Activated naive CD4-positive, alpha-beta T cell treated with anti-CD3 and anti-CD28 coated beads, Interleukin-2, amount 50 U/mL, for 16 hours (primary cell): ENCODE measurements around the gene RAB6B.

Source experiments
- DNase-seq: peaks from one replicate; pipeline ENCODE4 v3.0.0-alpha.2; 2020

RAB6B gene

DNA sequence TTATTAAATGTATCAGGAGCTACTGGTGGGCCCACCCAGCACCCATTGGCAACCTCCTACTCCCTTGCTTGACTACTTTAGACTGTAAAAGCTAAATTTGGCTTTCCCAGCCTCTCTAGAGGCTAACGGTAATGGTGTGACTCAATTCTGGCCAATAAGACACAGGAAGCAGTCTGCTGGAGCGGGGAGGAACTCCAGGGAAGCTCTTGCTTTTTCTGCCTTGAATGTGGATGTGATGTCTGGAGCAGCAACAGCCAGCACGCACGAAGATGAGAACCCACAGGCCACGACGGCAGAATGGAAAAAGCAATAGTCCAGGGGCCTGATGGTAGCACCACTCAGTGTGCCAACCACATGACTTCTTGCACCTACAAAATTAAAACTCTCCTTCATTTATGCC is 39.9 kb downstream of the RAB6B start:
- no peak for DNase-seq

DNA sequence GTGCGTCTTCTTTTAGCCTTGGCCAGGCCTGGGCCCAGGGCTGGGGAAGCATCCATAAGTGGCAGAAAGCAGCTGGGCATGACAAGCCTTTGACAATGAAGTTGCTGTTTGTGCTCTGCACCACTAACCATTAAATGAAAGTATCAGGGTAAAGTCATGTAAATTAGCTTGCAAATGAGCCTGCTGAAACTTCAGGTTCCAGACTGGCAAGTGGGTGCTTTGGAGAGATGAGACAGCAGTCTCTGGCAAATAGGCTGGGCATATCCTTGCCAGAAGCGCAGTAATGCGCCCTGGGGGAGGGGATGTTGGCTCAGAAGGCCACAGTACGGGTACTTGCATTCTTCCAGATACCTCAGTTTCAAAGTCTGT is 40.7 kb downstream of the RAB6B start:
- DNase-seq = no peak

DNA sequence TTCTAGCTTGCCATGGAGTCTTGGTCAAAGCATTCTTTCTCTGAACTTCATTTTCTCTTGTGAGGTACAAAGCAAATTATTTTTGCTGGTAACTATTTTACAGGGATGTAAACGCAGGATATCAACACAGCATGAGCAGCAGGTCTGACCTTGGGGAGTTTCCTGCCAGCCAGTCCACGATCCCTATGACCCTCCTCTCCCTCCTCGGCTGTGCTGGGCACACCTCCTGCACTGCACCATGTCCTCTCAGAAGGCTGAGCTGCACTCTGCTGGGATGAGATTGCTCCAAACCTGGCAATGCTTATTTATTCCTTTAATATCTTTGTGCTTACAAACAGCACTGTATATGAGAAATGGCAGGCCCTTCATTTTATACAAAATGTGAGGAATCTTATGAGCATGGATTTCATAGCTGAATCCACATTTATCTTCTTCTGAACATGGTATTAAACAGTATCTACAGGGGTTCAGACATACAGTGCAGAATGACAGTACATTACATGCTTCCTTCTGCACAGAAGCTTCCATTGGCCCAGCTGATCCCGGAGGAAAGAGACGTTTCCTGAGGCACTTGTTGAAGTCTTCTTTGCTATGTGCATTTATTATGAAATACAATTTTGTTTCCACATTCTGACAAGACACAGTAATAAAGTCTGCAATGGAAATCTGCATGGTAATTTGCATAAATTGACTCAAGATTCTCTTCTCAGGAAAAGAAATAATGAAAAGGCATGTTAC is 41.2 kb downstream of the RAB6B start:
- DNase-seq = no peak

DNA sequence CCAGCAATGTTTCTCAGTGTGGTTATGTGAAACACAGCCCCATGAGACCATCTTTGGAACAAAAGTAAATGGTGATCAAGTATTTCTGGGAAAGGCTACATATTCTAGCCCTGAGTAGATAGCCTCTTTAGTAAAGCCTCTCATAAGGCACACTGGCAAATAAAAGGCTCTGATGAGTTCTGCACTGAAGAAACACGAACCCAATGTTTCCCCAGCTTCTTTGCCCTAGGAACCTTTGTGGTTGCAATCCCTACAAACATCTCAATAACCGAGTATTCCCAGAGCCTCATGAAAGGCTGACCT is 41.8 kb downstream of the RAB6B start:
- DNase-seq = no peak

DNA sequence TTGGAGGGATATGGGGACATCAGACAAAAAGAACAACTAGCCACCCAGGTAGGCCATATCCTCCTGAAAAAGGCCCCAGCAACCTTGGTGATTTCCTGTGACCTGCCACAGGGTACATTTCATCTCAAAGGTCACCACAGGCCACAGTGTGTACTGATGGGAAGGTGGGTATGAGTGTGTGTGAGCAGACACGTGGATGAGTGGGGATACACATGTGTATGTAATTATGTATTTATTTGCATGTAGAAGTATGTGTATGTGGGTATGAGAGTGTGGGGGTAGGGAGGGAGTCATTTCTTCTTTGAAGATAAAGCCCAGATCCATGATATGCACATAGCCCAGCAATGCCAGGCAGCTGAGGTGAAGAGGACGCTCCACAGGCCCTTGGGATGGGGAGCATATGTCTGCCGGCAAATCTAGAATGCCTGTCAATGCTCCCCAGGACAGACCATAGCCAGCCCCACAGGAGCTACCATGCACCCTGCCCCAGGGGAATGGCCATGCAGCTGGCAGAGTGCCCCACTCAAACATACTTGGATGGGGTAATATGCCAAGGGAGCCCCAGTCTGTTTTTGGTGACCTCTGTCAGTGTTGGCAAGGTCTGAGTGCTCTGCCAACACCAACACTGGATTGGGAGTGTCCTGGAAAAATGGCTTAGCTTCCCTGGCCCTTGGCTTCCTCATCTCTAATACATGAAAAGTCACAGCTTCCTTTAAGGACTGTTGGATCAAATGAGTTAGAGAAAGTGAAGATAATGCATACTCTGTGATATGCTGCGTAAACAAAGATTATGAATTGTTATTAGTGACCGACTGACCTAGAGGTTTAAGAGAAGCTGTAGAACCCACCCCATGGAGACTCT is 42.4 kb downstream of the RAB6B start:
- DNase-seq = no peak

DNA sequence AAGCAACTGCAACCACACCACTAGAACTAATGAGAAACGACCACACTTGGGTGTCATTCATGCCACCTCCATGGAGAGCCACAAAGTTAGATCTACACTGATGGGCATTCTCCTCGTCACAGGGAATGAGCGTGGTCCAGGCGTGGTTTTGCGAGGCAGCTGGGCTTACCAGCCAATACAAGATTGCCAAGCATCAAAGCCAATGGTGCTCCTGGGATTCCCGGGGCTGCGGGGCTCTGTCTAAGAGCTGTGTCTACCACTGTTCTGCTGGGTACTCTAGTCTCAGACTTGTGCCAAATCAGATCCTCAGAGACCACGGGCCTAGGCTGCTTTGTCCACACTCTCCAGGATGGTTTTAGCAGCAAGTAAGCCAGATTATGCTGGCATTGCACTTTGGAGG is 43.8 kb downstream of the RAB6B start:
- no peak for DNase-seq

DNA sequence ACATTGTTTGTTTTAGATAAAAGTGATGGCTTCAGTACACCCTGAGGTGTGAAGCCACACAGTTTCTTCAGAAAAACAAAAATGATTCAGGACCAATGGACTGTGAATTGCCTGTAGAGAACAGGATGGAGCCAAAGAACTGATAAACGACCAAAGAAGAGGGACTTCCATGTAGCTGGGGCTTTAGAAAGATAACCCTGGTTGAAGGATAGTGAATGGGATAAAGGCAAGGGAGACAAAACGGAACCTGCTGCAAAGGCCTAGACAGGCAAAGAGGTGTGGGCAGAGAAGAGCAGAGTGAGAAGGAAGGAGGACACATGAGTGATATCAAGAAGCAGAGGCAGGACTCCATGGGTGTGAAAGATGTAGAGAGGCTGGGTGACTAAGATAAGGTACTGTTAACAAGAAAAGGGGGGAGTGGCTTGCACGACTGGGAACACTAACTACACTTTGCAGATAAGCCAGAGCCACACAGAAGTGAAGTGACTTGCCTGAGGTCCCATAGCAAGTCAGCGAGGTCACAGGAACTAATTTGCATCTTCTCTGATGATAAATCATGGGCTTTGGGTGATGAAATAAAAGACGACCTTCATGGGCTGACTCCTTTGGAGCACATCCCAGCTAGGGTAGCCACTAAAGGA is 44.3 kb downstream of the RAB6B start:
- no peak for DNase-seq

DNA sequence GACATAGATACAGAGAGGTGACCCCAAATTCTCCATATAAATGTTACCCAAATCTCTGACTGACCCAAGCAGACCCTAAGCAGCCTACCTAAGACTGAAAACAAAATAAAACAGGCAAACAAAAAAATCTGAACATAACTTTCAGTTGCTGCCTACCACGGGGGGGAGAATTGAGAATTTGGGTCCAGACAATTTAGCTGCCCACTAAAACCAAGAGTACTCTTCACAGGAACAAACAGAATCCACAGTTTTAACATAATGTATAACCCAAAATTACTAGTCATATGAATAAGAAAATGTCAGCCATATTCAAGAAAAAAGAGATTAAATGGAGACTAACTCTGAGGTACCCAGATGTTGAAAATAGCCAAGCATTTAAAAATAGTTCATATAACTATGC is 45.6 kb downstream of the RAB6B start:
- DNase-seq = no peak

DNA sequence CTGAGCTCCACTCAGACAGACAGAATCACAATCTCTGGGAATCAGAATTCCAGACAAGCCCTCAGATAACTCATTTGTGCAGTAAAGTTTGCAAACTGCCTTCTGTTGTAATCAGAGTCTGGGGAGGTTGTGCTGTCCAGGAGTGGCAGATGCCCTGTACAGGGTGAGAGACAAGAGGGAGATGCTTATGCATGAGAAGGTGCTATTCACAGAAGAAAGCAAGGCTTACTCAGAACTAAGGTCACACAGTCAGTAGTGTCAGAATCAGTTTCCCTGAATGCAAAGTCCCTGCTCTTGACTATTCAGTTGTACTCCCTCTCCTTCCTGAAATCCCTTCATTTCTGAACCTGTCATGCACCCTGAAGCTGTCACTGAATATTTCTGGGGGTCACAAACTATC is 46.3 kb downstream of the RAB6B start:
- DNase-seq = no peak

DNA sequence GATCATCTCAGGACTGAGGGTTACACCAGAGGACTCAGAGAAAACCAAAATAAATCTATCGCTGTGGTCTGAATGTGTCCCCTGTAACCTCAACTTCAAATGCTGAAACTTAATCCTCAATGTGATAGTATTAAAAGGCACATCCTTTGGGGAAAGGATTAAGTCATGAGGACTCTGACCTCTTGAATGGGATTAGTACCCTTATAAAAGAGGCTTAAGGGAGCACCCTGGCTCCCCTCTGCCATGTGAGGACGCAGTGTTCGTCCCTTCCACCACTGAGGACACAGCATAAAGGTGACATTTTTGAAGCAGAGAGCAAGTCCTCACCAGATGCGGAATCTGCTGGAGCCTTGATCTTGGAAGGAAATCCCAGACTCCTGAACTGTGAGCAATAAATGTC is 50.6 kb downstream of the RAB6B start:
- DNase-seq = no peak

DNA sequence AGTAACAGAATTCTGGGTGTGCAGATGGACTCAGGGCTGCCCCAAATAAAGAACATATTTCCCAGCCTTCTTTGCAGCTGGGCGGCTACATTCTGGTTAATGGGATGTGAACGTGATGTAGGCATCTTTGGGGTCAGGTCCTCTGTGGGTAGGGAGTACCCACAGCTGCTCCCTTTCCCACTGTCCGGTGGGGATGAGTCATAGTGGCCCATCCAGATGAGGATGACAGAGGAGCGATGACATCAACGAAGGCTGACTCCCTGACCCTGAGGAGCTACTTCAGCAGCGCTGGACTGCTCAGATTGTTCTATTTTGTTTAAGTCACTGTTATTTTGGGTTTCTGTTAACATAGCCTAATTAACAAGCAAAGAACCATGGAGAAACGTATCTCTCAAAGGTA is 52.0 kb downstream of the RAB6B start:
- DNase-seq = no peak

DNA sequence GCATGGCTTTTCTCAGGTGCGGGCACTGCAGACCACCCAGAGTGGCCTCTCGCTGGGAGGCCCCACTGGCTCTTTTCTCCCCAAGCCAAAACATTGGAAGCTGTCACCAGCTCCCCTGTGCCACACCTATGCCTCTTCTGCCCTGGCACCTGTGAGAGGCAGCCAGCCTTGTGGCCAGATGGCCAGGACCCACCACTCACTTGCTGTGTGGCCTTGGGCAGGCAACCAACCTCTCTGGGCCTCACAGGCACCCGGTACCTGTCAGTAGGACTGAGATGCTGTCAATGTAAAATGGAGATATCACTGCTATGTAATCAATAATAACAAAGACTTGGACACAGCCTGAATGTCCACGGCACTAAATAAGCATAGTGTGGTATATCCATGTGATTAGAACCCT is 53.5 kb downstream of the RAB6B start:
- no peak for DNase-seq

DNA sequence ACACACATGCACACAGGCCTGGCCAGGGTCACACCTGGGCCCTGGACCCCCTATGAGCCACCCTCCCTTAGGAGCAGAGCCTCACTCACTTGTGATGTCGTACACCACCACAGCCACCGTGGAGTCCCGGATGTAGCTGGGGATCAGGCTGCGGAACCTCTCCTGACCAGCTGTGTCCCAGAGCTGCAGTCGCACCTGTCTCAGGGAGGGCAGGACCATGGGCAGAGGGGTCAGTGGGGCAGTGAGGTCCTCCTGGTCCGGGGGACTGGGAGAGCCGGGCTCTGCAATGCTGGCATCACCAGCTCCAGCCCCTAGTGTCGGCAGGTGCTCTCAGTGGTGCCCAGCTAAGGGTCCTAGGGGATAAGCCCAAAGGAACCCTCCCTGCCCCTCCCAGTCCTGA is 54.5 kb downstream of the RAB6B start:
- DNase-seq = no peak

DNA sequence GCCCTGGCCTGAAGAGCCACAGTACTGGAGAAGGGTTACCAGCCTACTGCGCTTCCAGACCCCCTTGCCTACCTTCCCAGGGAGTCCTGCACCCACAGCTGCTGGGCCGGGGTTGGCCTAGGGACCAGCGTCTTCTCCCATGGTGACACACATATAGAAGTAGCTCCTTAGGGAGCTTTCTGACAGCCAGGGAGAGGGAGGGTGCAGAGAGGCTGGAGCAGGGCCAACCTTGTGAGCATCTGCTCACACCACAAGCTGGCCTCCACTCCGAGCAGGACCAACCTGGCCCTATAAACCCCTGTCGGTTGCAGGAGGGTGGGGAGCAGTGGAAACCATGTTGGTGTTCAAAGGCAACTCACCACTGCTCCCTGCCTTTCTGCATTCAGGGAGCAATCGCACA is 54.9 kb downstream of the RAB6B start:
- DNase-seq = no peak

DNA sequence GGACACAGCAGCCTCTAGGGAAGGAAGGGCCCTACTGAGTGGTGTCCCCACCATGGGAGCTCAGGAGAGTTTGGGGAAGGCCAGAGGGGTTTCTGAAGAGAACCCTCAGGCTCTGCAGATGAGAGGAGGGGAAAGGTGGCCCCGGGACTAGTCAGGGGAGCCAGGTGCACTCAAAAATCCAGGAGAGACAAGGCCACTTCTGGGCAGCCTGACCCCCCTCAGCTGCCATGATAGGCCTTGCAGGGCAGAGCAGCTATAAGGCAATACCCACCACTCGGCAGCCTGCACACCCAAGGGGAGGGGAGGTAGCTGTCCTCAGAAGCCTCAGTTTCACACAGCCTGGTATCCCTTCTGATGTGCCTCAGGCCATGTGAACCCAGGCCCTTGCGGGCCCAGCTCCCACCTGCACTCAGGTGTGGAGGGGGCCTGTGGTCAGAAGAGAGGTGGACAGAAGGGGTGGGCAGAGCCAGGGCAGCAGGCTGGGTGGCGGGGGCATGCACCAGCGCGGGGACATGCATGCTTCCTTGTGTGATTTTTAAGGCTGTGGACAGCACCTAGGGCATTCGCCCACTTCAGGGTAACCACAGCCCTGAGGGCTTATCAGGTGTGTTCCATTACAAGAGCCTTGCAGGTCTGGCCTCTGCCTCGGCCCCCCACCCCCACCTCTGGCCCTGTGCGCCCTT is 55.5 kb downstream of the RAB6B start:
- DNase-seq = no peak

DNA sequence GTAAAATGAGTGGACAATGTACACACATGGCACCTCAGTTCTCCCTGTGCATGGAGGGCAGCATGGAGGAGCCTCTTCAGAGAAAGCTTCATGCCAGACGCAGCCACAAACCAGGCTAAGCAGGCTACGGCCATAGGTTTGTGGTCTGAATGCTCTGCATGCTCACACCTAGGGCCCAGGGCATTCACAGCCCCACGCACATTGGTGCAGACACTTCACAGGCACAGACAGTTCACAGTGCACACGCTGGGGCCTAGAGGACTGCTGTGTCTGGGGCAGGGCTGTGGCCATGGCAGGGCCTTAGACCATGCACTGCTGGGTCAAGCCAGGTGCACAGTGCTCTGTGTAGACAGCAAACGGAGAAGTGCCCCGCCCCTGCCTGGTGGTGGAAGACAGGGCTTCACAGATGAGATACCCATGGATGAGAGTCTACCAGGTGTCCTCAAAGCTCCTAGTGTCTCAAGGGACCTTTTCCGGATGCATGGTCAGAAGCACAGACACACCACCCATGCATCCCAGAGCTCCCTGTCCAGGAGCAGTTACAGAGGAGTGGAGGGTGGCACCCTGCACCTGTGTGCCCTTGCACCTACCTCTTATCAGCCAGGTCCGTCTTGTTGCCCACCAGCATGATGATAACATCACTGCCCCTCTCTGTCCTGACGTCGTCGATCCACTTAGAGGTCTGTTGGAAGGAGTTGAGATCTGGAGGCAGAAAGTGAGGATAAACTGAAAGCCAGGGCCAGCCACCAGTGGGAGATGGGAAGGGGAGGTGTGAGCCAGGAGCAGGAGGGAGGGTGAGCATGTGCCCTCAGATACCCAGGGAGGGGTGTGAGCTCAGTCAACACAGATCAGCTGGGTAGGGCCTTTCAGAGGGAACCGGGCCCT is 56.5 kb downstream of the RAB6B start:
- no peak for DNase-seq

DNA sequence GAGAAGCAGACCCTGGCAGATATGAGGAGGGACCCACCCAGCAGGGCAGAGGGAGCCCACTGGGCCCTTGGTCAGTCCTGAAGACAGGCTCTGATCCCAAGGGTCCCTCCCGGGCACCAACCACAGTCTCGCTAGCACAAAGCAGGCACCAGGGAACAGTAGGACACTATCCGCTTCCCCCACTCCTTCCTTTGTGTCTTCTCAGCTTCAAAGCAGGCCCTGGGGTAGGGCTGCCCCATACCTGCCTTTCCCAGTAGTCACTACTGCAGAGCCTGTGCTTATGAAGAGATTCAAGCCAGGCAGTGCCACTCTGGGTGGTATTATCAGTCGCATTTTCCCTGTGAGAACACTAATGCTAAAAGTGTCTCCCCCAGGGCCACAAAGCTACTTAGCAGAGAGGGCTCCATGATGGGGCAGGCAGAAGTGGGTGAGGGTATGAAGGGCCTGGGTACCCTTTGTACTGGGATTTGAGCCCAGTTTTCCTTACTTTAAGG is 57.3 kb downstream of the RAB6B start:
- no peak for DNase-seq

DNA sequence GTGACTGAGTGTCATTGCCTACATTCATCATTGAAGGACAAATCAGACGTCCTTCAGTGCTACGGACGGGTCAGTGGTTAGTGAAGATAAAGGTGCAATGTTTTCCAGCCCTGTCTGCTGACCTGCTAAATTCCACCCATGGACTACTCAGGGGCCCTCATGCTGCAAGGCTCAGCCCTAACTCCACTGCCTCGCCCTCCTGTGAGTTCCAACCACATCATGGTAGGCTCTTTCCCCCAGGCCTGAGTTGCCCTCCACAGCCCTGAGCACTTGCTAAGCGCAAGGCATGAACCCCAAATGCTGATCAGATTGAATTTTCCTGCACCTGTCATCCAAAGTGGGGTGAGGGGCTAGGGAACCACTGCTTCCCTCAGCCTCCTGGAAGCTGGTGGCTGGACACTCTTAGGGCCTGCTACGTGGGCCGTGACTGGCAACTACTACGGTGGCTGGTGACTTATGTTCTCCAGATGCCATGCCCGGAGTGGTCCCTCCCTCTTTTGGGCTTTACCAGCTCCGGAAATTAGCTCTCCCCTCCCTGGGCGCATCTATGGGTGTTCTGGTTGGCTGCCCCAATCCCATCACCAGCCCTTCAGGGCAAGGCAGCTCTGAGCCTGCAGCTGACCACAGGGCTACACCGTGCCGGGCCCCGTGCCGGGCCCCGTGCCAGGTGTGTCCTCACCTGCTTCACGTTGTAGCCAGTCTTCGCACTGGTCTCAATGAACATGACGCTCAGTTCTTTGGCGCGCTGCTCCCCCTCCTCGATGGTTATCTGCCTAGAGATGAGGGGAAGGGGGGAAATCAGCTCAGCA is 58.0 kb downstream of the RAB6B start:
- DNase-seq = no peak

DNA sequence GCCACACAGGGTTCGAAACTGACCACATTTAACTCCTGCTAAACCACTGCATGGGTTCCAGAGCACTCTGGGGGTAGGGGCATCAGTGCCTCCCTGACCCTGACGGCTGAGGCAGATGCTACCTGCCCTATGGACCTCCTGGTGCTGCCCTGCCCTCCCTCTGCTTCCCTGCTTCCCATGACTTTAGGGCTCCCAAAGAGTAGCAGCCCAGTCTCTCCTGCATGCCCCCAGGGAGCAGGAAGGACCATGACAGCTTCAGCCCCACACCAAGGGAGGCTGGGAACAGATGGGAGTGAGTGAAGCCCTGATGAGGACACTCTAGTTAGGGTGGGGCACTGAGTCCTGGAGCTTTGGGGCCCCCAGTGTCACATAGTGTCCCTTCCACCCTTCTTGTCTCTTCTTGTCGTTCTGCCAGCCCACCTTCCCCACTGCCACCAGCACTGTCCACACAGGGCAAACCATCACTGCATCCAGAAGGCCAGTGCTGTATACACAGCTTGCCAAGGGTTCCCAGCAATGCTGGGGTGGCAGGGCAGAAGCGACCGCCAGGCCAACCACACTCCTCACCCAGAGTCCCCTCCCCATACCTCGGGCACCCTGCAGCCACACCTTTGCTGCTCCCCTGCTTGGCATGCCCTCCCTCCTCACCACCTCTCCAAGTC is 59.1 kb downstream of the RAB6B start:
- DNase-seq = no peak

DNA sequence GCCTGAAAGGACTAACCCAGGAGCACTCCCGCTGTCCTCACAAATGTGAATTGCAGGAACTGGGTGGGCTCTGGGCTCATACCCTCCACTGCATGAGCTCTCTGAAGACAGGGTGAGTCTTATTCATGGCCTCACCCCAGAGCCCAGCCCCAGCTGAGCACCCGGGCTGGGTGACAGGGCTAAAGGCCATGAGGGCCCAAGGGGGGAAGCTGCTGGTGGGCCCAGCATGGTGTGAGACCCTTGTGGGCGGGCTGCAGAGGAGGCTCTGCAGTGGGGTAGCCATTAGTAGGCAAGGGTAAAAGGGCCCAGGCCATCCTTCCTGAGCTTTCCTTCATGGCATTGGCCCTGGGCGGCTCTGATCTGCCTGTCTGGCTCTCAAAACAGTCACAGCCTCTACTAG is 59.7 kb downstream of the RAB6B start:
- DNase-seq = no peak

DNA sequence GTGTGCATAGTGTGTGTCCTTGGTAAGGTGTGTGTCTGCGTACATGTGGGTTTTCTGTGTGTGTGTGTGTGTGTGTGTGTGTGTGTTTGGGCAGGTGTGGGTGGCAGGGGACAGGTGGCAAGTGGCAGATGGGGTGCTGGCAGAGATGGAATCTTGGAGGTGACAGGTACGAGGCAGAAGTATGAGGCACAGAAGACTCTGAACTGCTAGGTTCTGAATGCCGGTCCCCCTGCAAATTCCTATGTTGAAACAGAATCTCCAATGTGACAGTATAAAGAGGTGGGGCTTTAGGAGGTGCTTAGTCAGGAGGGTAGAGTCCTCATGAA is 60.3 kb downstream of the RAB6B start:
- no peak for DNase-seq
